Fibroblast of villous mesenchyme (primary cell): ENCODE data around the gene NOM1. TPM values are rescaled to one million over a fixed set of nuclear protein-coding genes. Genes with fewer than 3 reads are reported as not detected.
"Not testable (repeated sequence)": the region's sequence is repeated elsewhere in the genome, so short reads cannot be mapped to it uniquely, and the experiment has no call there.

Experiments
- DNase-seq: peaks from one replicate; pipeline ENCODE4 v3.0.0-alpha.2; 2010; ENCODE audit warnings: low read depth
- H3K4me3 ChIP-seq: 2 replicates; pipeline ENCODE4 v1.5.1; 2011; ENCODE audit warnings: low read depth, mild to moderate bottlenecking, low read length
- CTCF ChIP-seq: IDR thresholded peaks from 2 replicates; pipeline ENCODE4 v1.5.1; 2012; ENCODE audit warnings: low read depth, mild to moderate bottlenecking, low read length; ENCODE audit not compliant: insufficient read depth
- total RNA-seq: library from RNA; depleted of rRNA; stranded (reverse); fragments of >200 nt; gene quantifications from 2 replicates; pipeline ENCODE4 v1.2.3, GENCODE V29; 2012

The NOM1 gene
- total RNA-seq, 1 donor = 19.0 TPM

GRCh38 chr7:156919132-156919713, 30.3 kb upstream of the NOM1 start:
- no peak for TF ChIP-seq CTCF
- no peak for DNase-seq

GRCh38 chr7:156920076-156920475, 29.4 kb upstream of the NOM1 start:
- DNase-seq = no peak
- no peak for TF ChIP-seq CTCF
- H3K4me3 ChIP-seq = no peak overlapping the region

More at GRCh38 chr7:156919132-156919713, 30.3 kb upstream of the NOM1 start:
- H3K4me3 ChIP-seq = no peak overlapping the region

- peak; percentile 45 for DNase-seq
- not testable (repeated sequence) for H3K4me3 ChIP-seq
These were observed 28.8 kb upstream of the NOM1 start for GRCh38 chr7:156920487-156921373.

GRCh38 chr7:156922304-156922703, 27.2 kb upstream of the NOM1 start:
- not testable (repeated sequence) for DNase-seq, H3K4me3 ChIP-seq

GRCh38 chr7:156925821-156926220, 23.7 kb upstream of the NOM1 start:
- H3K4me3 ChIP-seq, DNase-seq: not testable (repeated sequence)

- no peak for TF ChIP-seq CTCF
- no peak overlapping the region for H3K4me3 ChIP-seq
- peak; percentile 22 for DNase-seq
These were observed 21.7 kb upstream of the NOM1 start for GRCh38 chr7:156927571-156928405.

GRCh38 chr7:156928406-156928747, 21.1 kb upstream of the NOM1 start:
- no peak overlapping the region for H3K4me3 ChIP-seq

More at GRCh38 chr7:156928406-156928747, 21.1 kb upstream of the NOM1 start:
- no peak for DNase-seq
- TF ChIP-seq CTCF = no peak
